Activated CD4-positive, alpha-beta T cell treated with anti-CD3 and anti-CD28 coated beads, Interleukin-2, amount 50 U/mL, for 4 hours (primary cell): ENCODE data around the gene UMODL1.

ENCODE experiments used
- DNase-seq, 2 experiments: peaks; one replicate each; pipeline ENCODE4 v3.0.0-alpha.2; 2020

Gene UMODL1

DNA sequence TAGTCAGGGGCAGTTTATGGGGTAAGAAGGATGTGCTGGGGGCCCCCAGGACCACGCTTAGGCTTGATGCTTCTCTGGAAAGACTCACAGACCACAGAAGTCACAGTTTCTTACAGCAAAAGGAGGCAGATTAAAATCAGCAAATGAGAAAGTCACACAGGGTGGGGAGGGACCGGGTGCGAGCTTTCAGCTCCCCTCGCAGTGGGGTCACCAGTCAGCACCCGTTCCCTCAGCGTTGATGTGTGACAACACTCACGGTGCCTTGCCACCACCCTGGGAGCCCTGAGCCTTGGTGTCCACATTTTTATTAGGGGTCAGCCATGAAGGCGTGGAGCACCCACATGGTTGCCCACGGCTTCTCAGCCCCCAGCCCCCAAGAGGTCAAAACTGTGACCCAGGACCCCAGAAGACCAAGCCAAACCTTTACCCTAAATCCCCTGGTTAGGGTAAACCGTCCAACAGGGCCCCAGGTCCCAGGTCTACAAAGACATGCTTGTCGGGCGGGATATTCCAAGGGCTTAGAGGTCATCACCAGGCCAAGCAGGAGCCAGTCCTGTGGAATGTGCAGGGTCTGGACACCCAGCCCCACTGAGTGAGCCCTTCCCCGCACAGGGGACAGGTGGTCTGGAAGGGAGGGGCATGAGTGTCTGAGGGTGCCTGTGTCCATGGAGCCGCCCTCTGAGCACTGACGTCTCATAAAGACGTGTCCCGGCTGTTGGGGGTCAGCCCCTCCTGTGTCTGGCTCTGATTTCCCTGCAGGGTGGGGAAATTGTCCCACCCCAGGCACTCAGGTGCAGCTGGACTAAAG lies 83.3 kb downstream of the UMODL1 start:
- DNase-seq = no peak

DNA sequence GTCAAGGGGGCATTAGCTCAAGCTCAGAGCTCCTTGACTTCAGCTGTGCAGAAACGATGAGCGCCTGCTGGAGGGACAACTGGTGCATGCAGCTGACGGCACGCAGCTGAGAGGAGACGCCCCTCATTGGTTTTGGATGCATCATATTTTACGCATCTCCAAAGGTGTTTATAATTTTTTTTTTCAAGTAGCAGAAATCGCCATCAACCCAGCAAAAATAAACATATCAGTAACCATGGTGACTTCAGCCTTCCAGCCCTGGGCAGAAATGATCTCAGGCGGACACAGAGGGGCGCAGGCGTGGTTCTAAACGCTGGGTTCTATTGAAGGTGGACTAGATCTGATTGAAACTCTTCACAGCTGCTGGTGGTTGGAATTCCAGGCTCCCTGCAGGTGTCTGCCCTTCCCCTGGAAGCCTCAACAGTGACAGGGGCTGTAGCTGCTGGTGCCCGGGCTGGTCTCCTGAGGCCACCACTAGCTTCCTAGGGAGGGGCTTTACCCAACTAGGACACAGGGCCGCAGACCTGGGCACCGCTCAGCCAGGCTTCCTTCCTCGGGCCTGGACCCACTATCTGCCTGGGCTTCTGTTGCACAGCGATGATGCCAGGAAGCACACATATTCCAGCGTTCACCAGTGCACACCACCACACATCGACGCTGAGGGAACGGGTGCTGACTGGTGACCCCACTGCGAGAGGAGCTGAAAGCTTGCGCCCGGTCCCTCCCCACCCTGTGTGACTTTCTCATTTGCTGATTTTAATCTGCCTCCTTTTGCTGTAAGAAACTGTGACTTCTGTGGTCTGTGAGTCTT lies 84.1 kb downstream of the UMODL1 start:
- DNase-seq = no peak

DNA sequence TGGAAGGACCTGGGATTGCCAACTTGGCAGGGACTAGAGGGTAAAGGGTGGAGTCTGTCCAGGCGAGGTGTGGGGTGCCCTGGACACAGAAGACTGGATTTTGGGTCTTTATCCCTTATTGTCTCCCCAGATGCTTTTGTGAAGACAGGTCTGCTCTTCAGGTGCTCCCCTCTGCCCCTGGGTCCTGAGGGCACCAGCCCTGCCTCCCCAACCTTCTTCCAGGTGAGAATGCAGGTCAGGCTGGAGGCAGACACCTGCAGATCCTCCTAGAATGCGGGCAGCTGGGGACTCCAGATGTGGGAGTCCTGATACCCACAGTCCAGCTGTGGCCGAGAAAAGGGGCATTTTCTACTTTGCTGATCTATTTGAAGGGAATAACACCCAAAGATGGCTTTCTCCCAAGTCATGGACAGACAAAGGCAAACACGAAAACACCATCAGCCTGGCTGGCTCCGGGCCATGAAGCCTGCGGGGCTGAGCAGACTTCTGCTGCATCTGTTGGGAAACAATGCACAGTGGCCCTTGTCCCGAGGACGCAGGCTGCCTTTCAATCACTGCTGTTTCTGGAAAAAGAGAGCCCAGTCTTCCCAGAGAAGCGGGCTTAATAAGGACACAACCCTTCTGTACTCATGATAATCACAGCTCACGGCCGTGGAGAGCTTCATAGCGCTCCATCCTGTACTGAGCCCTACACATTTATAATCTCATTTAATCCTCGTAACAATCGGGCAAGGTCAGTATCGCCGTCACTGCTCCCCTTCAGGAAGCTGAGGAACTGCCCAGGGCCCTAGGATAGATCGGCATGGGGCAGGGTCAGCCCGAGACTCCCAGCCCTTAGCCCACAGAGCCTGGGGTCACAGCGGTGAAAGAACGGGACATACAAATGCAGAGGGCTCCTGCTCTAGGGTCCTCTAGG lies 85.8 kb downstream of the UMODL1 start:
- no peak for DNase-seq

DNA sequence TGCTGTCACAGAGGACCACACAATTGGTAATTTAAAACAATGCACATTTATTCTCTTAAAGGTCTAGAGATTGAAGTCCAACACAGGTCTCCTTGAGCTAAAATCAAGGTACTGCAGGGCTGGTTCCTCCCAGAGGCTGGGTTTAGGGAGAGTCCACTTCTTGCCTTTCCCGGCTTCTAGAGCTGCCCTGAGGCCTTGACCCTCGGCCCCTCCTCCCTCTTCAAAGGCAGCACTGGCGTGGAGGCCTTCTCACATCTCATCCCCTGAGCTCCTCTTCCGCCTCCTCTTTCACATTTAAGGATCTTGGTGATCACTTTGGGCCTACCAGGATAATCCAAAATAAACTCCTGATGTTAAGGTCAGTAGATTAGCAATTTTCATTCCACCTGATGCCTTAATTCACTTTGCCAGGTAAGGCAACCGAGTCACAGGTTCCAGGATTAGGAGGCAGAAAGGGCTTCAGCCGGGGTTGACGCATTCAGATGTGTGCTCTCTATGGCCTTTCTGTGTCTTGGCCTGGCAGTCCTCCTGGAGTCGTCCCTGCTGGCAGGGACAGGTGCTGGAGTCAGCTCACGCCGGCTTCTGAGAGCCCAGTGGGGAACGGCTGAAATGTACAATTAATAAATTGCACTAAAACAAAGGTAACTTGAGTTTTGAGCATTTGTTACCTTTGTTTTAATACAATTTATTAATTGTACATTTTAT lies 86.6 kb downstream of the UMODL1 start:
- no peak for DNase-seq

DNA sequence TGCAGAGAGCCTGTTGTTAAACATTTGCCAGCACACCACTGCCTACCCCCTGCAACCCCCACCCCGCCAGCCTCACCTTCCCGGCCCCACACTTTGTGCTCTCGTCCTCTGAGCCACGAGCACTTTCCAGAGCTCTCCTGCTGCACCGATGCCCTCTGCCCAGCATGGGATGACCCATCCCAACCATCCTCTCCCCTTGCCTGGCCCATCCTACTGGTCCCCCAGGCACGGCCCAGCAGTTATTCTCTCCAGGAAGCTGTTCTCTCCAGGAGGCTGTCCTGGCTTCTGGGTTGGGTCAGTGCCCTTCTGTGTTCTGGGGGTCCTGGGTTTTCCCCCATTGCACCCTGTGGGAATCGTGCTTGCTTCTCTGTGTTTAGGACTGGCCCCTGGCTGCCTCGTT lies 87.7 kb downstream of the UMODL1 start:
- DNase-seq = no peak

DNA sequence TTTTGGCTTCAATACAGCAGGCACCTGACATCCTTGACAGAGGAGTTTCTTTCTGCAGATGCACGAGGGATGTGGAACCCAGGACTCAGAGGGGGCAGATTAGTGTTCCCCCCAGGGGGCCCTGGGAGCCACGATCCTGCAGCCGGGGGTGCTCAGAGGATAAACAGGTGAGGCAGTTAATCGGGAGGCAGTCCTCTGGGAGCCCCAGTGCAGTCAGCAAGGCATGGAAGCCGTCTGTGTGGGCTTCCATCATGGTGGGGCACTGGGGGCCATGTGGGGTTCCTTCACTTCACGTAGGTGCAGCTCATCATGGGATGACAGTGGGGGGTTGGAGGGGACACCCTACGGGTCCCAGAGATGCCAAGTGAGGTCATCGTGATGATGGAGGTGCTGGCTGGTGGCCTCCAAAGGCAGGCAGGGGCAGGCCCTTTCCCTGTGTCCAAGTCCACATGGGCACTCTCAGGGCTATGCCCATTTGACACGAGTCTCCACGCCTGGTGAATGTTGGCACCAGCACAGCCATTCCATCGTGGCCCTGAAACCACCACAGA lies 88.5 kb downstream of the UMODL1 start:
- no peak for DNase-seq

DNA sequence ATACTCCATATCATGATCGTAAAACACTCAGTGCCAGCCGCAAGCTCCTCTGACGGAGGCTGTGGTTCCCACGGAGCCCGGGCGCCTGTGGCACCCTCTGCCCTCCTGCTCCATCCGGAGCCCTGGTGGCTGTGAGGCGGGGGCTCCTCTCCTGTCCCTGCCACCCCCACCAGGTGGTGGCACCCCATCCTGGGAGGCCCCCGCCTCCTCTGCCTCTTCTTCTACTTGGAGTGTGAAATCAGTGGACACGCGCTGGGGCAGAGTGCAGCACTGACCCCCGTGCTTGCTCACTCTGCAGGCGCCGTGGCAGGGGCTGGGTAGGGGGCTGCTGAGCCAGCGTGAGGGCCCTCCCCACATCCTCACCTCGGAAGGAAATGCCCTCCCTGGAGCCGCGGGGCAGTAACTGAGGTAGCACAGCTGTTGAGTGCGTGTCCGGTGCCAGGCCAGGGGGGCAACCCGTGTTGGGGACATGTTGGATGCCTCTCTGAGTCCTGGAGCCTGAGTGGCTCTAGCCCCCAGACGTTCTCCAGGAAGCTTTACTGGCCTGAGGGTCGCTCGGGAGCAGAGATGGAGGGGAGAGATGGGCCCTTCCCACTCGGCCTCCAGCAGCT lies 89.1 kb downstream of the UMODL1 start:
- DNase-seq = no peak

DNA sequence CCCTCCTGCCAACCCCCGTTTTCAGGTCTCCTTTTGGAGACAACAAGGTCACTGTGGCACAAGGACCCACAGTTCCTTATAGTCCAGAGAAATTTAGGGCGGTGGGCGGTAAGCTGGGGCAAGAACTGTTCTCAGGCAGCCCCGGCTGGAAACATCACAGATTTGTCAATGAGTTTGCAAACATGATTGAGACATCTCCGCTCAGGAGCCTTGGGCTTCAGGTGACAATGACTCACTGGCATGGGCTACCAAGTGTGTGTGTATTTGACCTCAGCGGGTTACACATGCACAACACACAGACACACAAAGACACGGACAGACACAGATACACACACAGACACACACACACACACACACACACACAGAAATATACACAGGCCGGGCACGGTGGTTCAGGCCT lies 89.6 kb downstream of the UMODL1 start:
- no peak for DNase-seq

DNA sequence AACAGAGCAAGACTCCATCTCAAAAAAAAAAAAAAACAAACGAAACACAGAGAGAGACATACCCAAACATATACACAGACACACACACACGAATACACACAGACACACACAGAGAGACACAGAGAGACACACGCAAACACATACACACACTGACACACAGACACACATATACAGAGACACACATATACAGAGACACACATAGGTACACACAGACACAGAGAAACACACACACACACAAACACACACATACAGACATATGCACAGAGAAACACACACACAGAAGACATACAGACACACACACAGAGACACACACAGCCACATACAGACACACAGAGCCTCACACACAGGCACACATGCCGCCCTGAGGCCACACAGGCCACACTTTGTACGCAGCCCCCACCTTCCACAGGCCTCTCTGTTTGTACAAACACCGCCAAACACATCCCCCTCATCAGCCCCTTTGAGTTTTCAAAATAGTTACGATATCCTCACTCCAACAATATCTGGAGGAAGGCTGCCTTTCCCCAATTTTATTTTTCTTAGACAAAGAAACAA lies 90.4 kb downstream of the UMODL1 start:
- DNase-seq = no peak

DNA sequence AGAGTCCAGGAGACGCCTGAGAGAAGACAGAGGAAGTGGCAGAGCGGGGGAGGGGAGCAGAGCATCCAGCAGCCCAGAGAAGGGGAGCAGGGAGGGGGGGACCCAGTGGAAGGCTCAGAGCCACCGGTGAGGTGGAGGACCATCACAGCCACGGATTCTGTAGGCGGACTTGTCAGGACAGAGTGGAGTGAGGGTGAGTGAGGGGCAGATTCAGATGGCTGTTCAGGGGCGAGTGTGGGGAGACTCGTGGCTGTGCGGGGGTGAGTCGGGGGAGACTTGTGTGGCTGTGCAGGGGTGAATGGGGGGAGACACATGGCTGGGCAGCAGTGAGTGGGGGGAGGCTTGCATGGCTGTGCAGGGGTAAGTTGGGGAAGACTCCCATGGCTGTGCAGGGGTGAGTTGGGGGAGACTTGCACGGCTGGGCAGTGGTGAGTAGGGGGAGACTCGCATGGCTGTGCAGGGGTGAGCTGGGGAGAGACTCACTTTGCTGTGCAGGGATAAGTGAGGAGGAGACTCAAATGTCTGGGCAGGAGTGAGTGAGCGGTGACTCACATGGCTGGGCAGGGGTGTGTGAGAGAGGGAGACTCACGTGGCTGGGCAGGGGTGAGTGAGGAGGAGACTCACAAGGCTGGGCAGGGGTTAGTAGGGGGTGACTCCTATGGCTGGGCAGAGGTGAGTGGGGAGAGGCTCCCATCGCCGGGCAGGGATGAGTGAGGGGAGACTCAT lies 91.0 kb downstream of the UMODL1 start:
- DNase-seq = no peak

DNA sequence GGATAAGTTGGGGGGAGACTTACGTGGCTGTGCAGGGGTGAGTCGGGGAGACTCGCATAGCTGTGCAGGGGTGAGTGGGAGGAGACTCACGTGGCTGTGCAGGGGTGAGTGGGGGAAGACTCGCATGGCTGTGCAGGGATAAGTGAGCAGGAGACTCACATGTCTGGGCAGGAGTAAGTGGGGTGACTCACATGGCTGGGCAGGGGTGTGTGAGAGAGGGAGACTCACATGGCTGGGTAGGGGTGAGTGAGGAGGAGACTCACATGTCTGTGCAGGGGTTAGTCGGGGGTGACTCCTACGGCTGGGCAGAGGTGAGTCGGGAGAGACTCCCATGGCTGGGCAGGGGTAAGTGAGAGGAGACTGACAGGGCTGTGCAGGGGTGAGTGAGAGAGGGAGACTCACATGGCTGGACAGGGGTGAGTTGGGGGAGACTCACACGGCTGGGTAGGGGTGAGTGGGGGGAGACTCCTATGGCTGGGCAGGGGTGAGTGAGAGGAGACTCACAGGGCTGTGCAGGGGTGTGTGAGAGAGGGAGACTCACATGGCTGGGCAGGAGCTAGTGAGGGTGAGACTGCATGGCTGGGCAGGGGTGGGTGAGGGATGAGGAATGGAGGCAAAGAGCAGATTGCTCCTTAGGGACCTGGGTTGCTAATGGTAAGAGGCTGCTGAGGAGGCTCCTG lies 91.9 kb downstream of the UMODL1 start:
- DNase-seq = no peak

DNA sequence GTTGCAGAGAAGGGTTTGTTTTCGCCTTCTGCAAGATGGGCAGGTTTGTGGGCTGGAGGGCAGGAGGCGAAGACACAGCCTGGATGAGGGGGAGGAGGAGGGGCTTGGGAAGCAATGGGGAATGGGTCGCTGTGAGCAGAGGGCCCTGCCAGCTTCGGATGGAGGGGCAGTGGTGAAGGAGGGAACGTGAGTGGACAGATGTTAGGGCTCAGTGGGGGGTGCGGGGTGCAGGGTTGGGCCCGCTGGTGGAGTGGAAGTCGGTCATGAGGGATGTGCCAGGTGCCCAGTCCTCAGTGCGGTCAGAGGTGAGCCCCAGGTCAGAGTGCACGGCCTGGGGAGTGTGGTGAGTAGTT lies 92.4 kb downstream of the UMODL1 start:
- no peak for DNase-seq

DNA sequence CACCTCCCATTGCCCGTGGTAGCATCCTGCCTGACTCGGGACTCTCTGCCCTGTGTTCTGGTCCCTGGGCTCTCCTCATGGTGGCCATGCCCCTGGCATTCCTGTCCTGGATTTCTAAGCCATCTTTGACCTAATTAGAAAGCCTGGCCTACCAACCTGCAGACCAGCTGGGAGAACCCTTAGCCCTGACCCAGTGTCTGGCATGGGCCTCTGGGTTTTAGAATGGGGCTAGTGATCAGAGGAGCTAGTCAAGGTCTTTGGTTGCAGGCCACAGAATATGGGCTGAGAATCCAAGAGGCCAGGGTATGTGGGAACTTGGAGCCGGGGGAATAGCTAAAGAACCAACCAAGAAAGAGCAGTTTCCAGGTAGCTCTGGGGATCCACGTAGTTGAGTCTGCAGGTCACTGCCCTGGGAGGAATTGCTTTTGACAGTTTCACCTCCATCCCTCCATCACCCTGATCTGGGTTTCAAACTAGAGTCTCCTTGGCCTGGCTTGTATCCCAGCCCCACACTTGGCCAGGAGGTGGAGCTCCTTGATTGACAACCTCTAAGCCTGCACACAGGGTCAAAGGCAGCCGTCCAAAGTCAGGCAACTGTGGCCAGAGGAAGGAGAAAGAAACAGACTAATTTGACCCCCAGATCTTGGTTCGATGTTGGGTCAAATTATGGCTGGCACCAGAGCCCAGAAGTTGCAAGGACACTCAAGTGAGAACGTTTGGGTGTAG lies 93.1 kb downstream of the UMODL1 start:
- peak; percentile 44 to 48 for DNase-seq

DNA sequence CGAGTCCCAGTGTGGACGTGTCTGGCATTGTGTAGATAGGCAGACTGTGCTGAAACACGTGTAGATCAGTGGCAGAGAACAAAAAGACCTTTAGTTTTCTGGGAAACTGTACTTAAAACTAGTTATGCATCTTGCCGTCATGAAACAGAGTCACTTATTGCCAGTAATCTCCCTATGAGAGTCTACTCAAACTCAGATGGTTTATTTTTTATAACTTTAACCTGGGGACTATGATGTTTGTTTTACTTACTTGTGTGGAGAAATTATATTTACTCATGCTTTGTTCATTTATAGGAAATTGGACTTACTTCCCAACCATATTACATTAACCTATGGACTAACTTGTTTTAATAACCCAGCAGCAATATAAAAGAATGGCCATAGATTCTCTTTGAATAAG lies 93.7 kb downstream of the UMODL1 start:
- no peak for DNase-seq

DNA sequence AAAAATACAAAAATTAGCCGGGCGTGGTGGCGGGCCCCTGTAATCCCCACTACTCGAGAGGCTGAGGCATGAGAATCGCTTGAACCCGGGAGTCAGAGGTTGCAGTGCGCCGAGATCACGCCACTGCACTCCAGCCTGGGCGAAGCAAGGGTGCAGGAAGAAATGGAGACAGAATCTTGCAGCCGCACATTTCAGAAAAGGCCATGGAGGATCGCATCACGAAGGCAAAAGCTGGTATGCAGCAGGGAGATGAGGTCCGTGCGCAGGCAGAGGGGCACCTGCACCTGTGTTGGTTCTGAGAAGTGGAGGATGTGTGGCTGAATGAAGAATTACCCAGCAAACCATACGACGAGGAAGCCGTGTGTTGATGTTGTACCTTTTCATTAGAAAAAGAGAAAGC lies 94.8 kb downstream of the UMODL1 start:
- no peak for DNase-seq

DNA sequence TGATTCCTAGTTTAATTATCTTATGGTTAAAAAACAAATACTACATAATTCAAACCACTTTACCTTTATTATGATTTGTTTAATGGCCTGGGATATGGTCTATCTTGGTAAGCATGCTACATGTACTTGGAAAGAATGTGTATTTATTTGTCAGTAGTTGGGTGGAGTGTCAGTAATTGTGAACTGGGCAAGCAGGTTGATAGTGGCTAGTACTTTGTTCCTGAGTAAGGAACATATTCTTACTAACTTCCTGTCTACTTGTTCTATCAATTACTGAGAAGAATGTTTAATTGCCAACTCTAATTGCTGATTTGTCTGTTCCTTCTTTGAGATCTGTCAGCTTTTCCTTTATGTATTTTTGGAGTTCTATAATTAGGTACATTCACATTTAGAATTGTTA lies 98.6 kb downstream of the UMODL1 start:
- no peak for DNase-seq

DNA sequence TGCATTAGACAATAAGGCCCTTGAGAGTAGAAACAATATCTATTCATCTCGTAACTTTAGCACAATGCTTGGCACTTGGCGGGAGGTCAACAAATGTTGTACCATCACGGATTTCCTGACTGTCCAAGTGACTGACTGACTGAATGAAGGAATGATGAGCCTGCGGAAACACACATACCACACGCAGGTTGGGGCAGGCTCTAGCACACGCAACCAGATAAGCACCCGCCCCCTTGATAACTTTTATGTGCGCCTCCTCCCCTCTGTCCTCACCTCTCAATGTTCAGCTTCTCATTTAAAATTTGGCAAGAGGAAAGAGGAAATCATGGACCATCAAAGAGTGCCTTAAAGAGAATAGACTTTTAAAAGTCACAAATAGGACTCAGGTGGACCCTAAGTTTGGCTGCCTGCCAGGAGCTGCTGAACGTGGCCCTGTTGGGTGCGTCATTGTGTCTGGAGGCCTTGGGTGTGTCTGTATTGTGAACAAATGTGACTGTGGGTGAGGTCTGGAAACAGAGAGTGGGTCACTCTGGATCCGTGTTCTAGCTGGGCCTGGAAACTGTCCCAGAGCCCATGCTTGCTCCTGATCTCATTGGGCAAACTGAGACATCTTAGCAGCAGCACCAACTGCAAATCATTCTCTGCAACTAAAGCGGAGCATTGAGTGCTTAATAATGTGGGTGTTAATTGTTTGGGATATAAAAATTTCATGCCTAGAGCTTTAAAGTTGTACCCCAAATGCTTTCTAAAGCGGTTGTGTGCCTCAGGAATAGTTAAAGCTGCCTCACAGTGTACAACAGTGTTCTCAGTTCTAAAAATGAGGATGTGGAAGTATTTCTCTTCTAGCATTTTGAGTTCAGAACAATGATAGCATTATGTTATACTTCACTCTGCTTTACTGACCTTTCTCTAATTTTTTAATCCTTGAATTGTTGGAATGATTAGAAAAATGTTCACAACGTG lies 100.3 kb downstream of the UMODL1 start:
- DNase-seq = no peak
